ENCODE measurements around the gene FAM184A. TPM values are rescaled to one million over a fixed set of nuclear protein-coding genes. Genes with fewer than 3 reads are reported as not detected.
A peak's percentile ranks its signal among the peaks of the same experiment; 100 is the strongest.

Gene FAM184A
- total and polyA plus RNA-seq, 9 of the 15 experiments (the other 6 are each of a cell fraction or from before 2014, with no cell fraction given) = 6.4 to 18.7 (median 13.1) TPM

DNA sequence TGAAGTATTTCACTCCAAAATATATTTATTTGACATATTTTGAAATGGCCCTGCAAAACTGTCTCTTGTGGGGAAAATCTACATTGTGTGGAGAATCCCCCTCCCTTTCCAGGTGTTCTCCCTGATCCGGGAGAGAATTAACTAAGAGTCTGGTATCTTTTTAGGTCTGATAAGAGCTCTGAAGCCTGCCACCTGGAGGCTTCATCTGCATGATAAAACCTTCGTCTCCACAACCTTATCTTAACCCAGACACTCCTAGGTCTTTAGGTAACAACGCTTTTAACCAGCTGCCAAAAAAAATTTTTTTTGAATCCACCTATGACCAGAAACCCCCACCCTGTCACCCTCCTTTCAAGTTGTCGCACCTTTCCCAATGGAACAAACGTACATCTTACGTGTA, 43.0 kb downstream of the FAM184A start (continued):
- TF ChIP-seq, protein P1, sequence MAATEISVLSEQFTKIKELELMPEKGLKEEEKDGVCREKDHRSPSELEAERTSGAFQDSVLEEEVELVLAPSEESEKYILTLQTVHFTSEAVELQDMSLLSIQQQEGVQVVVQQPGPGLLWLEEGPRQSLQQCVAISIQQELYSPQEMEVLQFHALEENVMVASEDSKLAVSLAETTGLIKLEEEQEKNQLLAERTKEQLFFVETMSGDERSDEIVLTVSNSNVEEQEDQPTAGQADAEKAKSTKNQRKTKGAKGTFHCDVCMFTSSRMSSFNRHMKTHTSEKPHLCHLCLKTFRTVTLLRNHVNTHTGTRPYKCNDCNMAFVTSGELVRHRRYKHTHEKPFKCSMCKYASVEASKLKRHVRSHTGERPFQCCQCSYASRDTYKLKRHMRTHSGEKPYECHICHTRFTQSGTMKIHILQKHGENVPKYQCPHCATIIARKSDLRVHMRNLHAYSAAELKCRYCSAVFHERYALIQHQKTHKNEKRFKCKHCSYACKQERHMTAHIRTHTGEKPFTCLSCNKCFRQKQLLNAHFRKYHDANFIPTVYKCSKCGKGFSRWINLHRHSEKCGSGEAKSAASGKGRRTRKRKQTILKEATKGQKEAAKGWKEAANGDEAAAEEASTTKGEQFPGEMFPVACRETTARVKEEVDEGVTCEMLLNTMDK (IDR thresholded peaks at IDR 0.05; ENCODE audit: borderline replicate concordance, insufficient read depth, low read depth, low read length, poor library complexity, severe bottlenecking) = no peak
- no peak for TF ChIP-seq TAF7 (tag; IDR thresholded peaks at IDR 0.05)
- TF ChIP-seq MED1 (CRISPR knock-in tag; IDR thresholded peaks at IDR 0.05; ENCODE audit: borderline replicate concordance) = no peak
- no peak for TF ChIP-seq HOXB6 (CRISPR knock-in tag; IDR thresholded peaks at IDR 0.05; ENCODE audit: borderline replicate concordance)
- no peak for TF ChIP-seq ZNF764 (CRISPR knock-in tag; IDR thresholded peaks at IDR 0.05; ENCODE audit: low read depth)
- TF ChIP-seq ZC3H11A (IDR thresholded peaks at IDR 0.05; ENCODE audit: low read depth, low read length) = no peak
- TF ChIP-seq, protein P2, sequence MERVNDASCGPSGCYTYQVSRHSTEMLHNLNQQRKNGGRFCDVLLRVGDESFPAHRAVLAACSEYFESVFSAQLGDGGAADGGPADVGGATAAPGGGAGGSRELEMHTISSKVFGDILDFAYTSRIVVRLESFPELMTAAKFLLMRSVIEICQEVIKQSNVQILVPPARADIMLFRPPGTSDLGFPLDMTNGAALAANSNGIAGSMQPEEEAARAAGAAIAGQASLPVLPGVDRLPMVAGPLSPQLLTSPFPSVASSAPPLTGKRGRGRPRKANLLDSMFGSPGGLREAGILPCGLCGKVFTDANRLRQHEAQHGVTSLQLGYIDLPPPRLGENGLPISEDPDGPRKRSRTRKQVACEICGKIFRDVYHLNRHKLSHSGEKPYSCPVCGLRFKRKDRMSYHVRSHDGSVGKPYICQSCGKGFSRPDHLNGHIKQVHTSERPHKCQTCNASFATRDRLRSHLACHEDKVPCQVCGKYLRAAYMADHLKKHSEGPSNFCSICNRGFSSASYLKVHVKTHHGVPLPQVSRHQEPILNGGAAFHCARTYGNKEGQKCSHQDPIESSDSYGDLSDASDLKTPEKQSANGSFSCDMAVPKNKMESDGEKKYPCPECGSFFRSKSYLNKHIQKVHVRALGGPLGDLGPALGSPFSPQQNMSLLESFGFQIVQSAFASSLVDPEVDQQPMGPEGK (CRISPR knock-in tag; IDR thresholded peaks at IDR 0.05; ENCODE audit: borderline replicate concordance) = no peak
- TF ChIP-seq ZC3H8 (IDR thresholded peaks at IDR 0.05) = no peak
- TF ChIP-seq, protein P3, sequence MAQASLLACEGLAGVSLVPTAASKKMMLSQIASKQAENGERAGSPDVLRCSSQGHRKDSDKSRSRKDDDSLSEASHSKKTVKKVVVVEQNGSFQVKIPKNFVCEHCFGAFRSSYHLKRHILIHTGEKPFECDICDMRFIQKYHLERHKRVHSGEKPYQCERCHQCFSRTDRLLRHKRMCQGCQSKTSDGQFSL (CRISPR knock-in tag; IDR thresholded peaks at IDR 0.05) = no peak
- TF ChIP-seq, protein P3 (tag; IDR thresholded peaks at IDR 0.05) = no peak
- no peak for TF ChIP-seq SPI1 (IDR thresholded peaks at IDR 0.05; ENCODE audit: borderline replicate concordance, low read depth, low read length)
- no peak for TF ChIP-seq MTF1 (CRISPR knock-in tag; IDR thresholded peaks at IDR 0.05; ENCODE audit: borderline replicate concordance)
- peak; percentile 80 for TF ChIP-seq PML (IDR thresholded peaks at IDR 0.05; ENCODE audit: low read length)
- TF ChIP-seq ZNF140 (CRISPR knock-in tag; IDR thresholded peaks at IDR 0.05) = no peak
- TF ChIP-seq MTA1 (IDR thresholded peaks at IDR 0.05; ENCODE audit: borderline replicate concordance) = no peak
- TF ChIP-seq SNRNP70 (optimal IDR thresholded peaks at IDR 0.05; ENCODE audit: low read depth, low read length) = no peak
- TF ChIP-seq HEY1 (CRISPR knock-in tag; IDR thresholded peaks at IDR 0.05; ENCODE audit: borderline replicate concordance) = no peak
- TF ChIP-seq TFAM (CRISPR knock-in tag; conservative IDR thresholded peaks at IDR 0.05) = no peak
- no peak for TF ChIP-seq COPS2 (conservative IDR thresholded peaks at IDR 0.05)
- no peak for TF ChIP-seq RBM34 (IDR thresholded peaks at IDR 0.05; ENCODE audit: borderline replicate concordance, insufficient read depth, low read length)
- peak; percentile 83 for TF ChIP-seq DPF2 (IDR thresholded peaks at IDR 0.05)
- TF ChIP-seq ZSCAN29 (IDR thresholded peaks at IDR 0.05) = no peak
- no peak for TF ChIP-seq ZNF436 (CRISPR knock-in tag; IDR thresholded peaks at IDR 0.05)
- TF ChIP-seq RBM17 (IDR thresholded peaks at IDR 0.05; ENCODE audit: borderline replicate concordance, low read depth, low read length) = no peak
- no peak for TF ChIP-seq ZZZ3 (IDR thresholded peaks at IDR 0.05)
- no peak for TF ChIP-seq KDM1A (IDR thresholded peaks at IDR 0.05)
- TF ChIP-seq NFYB (IDR thresholded peaks at IDR 0.05; ENCODE audit: extremely low read depth, insufficient read length) = no peak
- TF ChIP-seq GATAD2A (IDR thresholded peaks at IDR 0.05) = no peak
- no peak for TF ChIP-seq ZKSCAN8 (CRISPR knock-in tag; IDR thresholded peaks at IDR 0.05)

Measured in K562 (cell line).